ENCODE results near the gene OLFML1. TPM values are rescaled to one million over a fixed set of nuclear protein-coding genes. Genes with fewer than 3 reads are reported as not detected.
A peak's percentile ranks its signal among the peaks of the same experiment; 100 is the strongest.

Gene OLFML1
- total and polyA plus RNA-seq, 7 experiments from 2014 or later = 0.18 TPM; not detected in 6

- ATAC-seq (no peak), DNase-seq (no peak)
- H3K36me3 ChIP-seq (ENCODE audit: control insufficient read depth in 2 of 3, insufficient read depth in 3 of 3, low read length in 3 of 3) = no peaks in the 10 kb centered on the region
- Mint-ChIP-seq H3K9me3 (no peaks in the 10 kb centered on the region), H3K4me3 (no peak overlapping the region), H3K4me1 (peaks cover 0 to 2% (median 0%) of the 10 kb centered on the region in 7 donors), H3K27me3 (peaks cover 0 to 5% (median 0%) of the 10 kb centered on the region in 5 donors), H3K27ac (no peak overlapping the region), H3K36me3 (no peaks in the 10 kb centered on the region)
- CTCF ChIA-PET = interaction anchor here (0.7 kb wide), 1 partner anchor 18 kb away, joined by 5 read pairs; no protein-coding TSS in a partner anchor
- intact Hi-C loops (cut with micrococcal nuclease) = no loop called here
- no peaks in the 10 kb centered on the region for H3K27me3 ChIP-seq (ENCODE audit: control insufficient read depth in 2 of 2, insufficient read depth in 2 of 2, low read length in 2 of 2)
- POLR2A ChIA-PET = no interaction called here
- H3K9me3 ChIP-seq (ENCODE audit: control insufficient read depth in 2 of 3, low read length in 3 of 3) = no peaks in the 10 kb centered on the region
- no peak overlapping the region for H3K4me3 ChIP-seq (ENCODE audit: low read length)
- H3K27ac ChIP-seq (ENCODE audit: low read depth, low read length) = no peak overlapping the region
- no peaks in the 10 kb centered on the region for H3K4me1 ChIP-seq (ENCODE audit: control insufficient read depth in 2 of 2, insufficient read depth in 2 of 2, low read length in 2 of 2)
Measured at GRCh38 chr11:7487360-7487759, 2.1 kb downstream of the OLFML1 start.

DNA sequence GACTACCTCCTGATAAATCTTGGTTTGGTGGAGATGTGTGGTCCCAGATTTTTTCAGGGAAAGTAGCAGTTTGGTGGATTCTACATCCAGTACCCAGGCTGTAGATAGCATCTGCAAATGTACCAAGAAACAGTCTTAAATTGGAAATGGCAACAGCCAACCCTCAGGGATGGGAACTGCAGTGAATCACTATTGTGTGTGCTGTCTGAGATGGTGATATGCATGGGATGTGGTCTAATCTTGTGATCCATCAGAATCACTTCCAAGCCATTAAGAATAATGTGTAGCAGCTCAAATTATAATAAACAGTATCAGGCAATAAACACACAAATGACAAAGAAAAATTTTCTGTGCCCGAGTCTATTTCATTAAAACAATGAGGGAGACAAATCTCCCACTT, 3.4 kb downstream of the OLFML1 start:
- no peaks in the 10 kb centered on the region for H3K36me3 Mint-ChIP-seq
- peaks cover 0 to 5% (median 0%) of the 10 kb centered on the region in 5 donors for H3K27me3 Mint-ChIP-seq

DNA sequence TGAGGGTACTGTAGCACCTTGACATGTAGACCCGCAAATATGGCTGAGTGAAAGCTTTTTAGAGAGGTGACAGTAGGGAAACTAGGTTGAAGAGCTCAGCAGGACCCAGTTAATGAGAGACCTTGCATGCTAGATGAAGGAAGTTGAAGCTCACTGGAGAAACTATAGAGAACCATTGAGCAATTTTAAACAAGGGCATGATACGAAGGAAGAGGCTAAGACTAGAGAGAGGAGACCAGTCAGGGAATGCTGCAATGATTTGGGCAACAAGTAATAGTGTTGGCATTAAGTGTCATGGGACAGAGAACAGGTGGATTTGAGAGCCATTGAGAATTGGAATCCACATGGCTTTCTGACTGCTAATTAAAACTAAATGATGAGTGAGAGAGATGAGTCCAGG, 4.1 kb downstream of the OLFML1 start:
- H3K36me3 ChIP-seq (ENCODE audit: control insufficient read depth in 2 of 3, insufficient read depth in 3 of 3, low read length in 3 of 3) = no peaks in the 10 kb centered on the region
- no peak for DNase-seq
- ChIA-PET CTCF (no interaction called here), POLR2A (no interaction called here)
- Mint-ChIP-seq H3K27ac (no peak overlapping the region), H3K36me3 (no peaks in the 10 kb centered on the region), H3K4me1 (peaks cover 0 to 5% (median 0%) of the 10 kb centered on the region in 7 donors), H3K9me3 (no peaks in the 10 kb centered on the region), H3K4me3 (no peak overlapping the region), H3K27me3 (peaks cover 0 to 2% (median 0%) of the 10 kb centered on the region in 5 donors)
- H3K4me1 ChIP-seq (ENCODE audit: control insufficient read depth in 2 of 2, insufficient read depth in 2 of 2, low read length in 2 of 2) = no peaks in the 10 kb centered on the region
- intact Hi-C loops (cut with micrococcal nuclease) = no loop called here
- H3K27me3 ChIP-seq (ENCODE audit: control insufficient read depth in 2 of 2, insufficient read depth in 2 of 2, low read length in 2 of 2) = peaks cover 0 to 3% of the 10 kb centered on the region in 2 donors
- no peak for ATAC-seq
- H3K9me3 ChIP-seq (ENCODE audit: control insufficient read depth in 2 of 3, low read length in 3 of 3) = no peaks in the 10 kb centered on the region
- no peak overlapping the region for H3K4me3 ChIP-seq (ENCODE audit: low read length)
- no peak overlapping the region for H3K27ac ChIP-seq (ENCODE audit: low read depth, low read length)

More for the DNA sequence above, 3.4 kb downstream of the OLFML1 start:
- POLR2A ChIA-PET = no interaction called here
- H3K27ac Mint-ChIP-seq = no peak overlapping the region
- no peaks in the 10 kb centered on the region for H3K9me3 ChIP-seq (ENCODE audit: control insufficient read depth in 2 of 3, low read length in 3 of 3)
- intact Hi-C loops (cut with micrococcal nuclease) = no loop called here
- H3K36me3 ChIP-seq (ENCODE audit: control insufficient read depth in 2 of 3, insufficient read depth in 3 of 3, low read length in 3 of 3) = no peaks in the 10 kb centered on the region
- peaks cover 0 to 3% of the 10 kb centered on the region in 2 donors for H3K27me3 ChIP-seq (ENCODE audit: control insufficient read depth in 2 of 2, insufficient read depth in 2 of 2, low read length in 2 of 2)
- no peak overlapping the region for H3K27ac ChIP-seq (ENCODE audit: low read depth, low read length)
- H3K4me3 Mint-ChIP-seq = no peak overlapping the region
- H3K4me3 ChIP-seq (ENCODE audit: low read length) = no peak overlapping the region
- peaks cover 0 to 3% (median 0%) of the 10 kb centered on the region in 7 donors for H3K4me1 Mint-ChIP-seq
- ATAC-seq (no peak), DNase-seq (no peak)
- H3K4me1 ChIP-seq (ENCODE audit: control insufficient read depth in 2 of 2, insufficient read depth in 2 of 2, low read length in 2 of 2) = no peaks in the 10 kb centered on the region
- H3K9me3 Mint-ChIP-seq = no peaks in the 10 kb centered on the region
- CTCF ChIA-PET = no interaction called here

- ATAC-seq (peak; percentile 38), DNase-seq (no peak)
- ChIA-PET CTCF (interaction anchor here (0.9 to 1.0 kb wide), 2 partner anchors 22 to 50 kb away, joined by 3 read pairs; no protein-coding TSS in a partner anchor), POLR2A (no interaction called here)
- no peaks in the 10 kb centered on the region for H3K9me3 ChIP-seq (ENCODE audit: control insufficient read depth in 2 of 3, low read length in 3 of 3)
- no peaks in the 10 kb centered on the region for H3K27me3 Mint-ChIP-seq
- H3K36me3 Mint-ChIP-seq = peaks cover 0 to 3% (median 0%) of the 10 kb centered on the region in 5 donors
- H3K4me3 Mint-ChIP-seq = no peak overlapping the region
- no peak overlapping the region for H3K27ac Mint-ChIP-seq
- peaks cover 0 to 5% (median 0%) of the 10 kb centered on the region in 7 donors for H3K4me1 Mint-ChIP-seq
- H3K9me3 Mint-ChIP-seq = no peaks in the 10 kb centered on the region
- no peak overlapping the region for H3K4me3 ChIP-seq (ENCODE audit: low read length)
- intact Hi-C loops (cut with micrococcal nuclease) = no loop called here
- no peak overlapping the region for H3K27ac ChIP-seq (ENCODE audit: low read depth, low read length)
- H3K27me3 ChIP-seq (ENCODE audit: control insufficient read depth in 2 of 2, insufficient read depth in 2 of 2, low read length in 2 of 2) = peaks cover 0 to 3% of the 10 kb centered on the region in 2 donors
- H3K4me1 ChIP-seq (ENCODE audit: control insufficient read depth in 2 of 2, insufficient read depth in 2 of 2, low read length in 2 of 2) = no peaks in the 10 kb centered on the region
- H3K36me3 ChIP-seq (ENCODE audit: control insufficient read depth in 2 of 3, insufficient read depth in 3 of 3, low read length in 3 of 3) = no peaks in the 10 kb centered on the region
Measured at GRCh38 chr11:7490054-7490453, 4.7 kb downstream of the OLFML1 start.

DNA sequence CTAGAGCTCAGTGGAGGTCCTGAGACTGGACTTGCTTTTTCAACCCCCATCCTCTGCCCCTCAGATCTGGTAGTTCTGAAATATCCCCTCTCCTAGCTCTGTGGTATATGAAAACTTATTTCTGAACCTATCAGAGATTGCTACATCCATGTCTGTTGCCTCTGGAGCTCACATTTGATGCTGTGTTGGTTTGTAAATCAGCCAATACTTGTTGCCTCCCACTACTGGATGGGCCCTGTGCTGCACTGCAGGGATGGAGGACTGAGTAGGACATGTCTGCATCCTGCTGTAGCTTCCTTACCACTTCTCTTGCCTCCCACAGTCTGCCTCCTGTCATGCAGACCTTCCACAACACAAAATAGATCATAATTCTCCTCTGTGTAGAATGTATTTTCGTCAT, 5.2 kb downstream of the OLFML1 start:
- Mint-ChIP-seq H3K27ac (no peak overlapping the region), H3K4me1 (peaks cover 0 to 5% (median 0%) of the 10 kb centered on the region in 7 donors), H3K36me3 (peaks cover 0 to 4% (median 0%) of the 10 kb centered on the region in 5 donors), H3K9me3 (no peaks in the 10 kb centered on the region), H3K4me3 (no peak overlapping the region), H3K27me3 (no peaks in the 10 kb centered on the region)
- Histone ChIP-seq H3K9me3 (ENCODE audit: control insufficient read depth in 2 of 3, low read length in 3 of 3) (no peaks in the 10 kb centered on the region), H3K36me3 (ENCODE audit: control insufficient read depth in 2 of 3, insufficient read depth in 3 of 3, low read length in 3 of 3) (no peaks in the 10 kb centered on the region), H3K27me3 (ENCODE audit: control insufficient read depth in 2 of 2, insufficient read depth in 2 of 2, low read length in 2 of 2) (peaks cover 0 to 3% of the 10 kb centered on the region in 2 donors), H3K27ac (ENCODE audit: low read depth, low read length) (no peak overlapping the region), H3K4me3 (ENCODE audit: low read length) (no peak overlapping the region), H3K4me1 (ENCODE audit: control insufficient read depth in 2 of 2, insufficient read depth in 2 of 2, low read length in 2 of 2) (no peaks in the 10 kb centered on the region)
- ChIA-PET POLR2A (no interaction called here), CTCF (interaction anchor here (0.9 to 1.0 kb wide), 2 partner anchors 22 to 50 kb away, joined by 3 read pairs; no protein-coding TSS in a partner anchor)
- no peak for ATAC-seq
- intact Hi-C loops (cut with micrococcal nuclease) = no loop called here
- DNase-seq = no peak

- ChIA-PET POLR2A (no interaction called here), CTCF (no interaction called here)
- intact Hi-C loops (cut with micrococcal nuclease) = no loop called here
- H3K27ac Mint-ChIP-seq = no peak overlapping the region
- H3K9me3 Mint-ChIP-seq = no peaks in the 10 kb centered on the region
- H3K36me3 ChIP-seq (ENCODE audit: control insufficient read depth in 2 of 3, insufficient read depth in 3 of 3, low read length in 3 of 3) = no peaks in the 10 kb centered on the region
- H3K27me3 Mint-ChIP-seq = no peaks in the 10 kb centered on the region
- H3K36me3 Mint-ChIP-seq = peaks cover 0 to 7% (median 0%) of the 10 kb centered on the region in 5 donors
- ATAC-seq = no peak
- H3K4me1 ChIP-seq (ENCODE audit: control insufficient read depth in 2 of 2, insufficient read depth in 2 of 2, low read length in 2 of 2) = no peaks in the 10 kb centered on the region
- no peak overlapping the region for H3K4me3 ChIP-seq (ENCODE audit: low read length)
- DNase-seq = no peak
- H3K4me1 Mint-ChIP-seq = peaks cover 0 to 8% (median 0%) of the 10 kb centered on the region in 7 donors
- no peaks in the 10 kb centered on the region for H3K9me3 ChIP-seq (ENCODE audit: control insufficient read depth in 2 of 3, low read length in 3 of 3)
- H3K27me3 ChIP-seq (ENCODE audit: control insufficient read depth in 2 of 2, insufficient read depth in 2 of 2, low read length in 2 of 2) = peaks cover 0 to 3% of the 10 kb centered on the region in 2 donors
- no peak overlapping the region for H3K27ac ChIP-seq (ENCODE audit: low read depth, low read length)
- H3K4me3 Mint-ChIP-seq = no peak overlapping the region
Measured at GRCh38 chr11:7492253-7492652, 6.9 kb downstream of the OLFML1 start.

GRCh38 chr11:7493670-7494069, 8.4 kb downstream of the OLFML1 start:
- ATAC-seq (no peak), DNase-seq (no peak)
- Mint-ChIP-seq H3K4me3 (no peak overlapping the region), H3K9me3 (no peaks in the 10 kb centered on the region), H3K36me3 (peaks cover 0 to 7% (median 0%) of the 10 kb centered on the region in 5 donors), H3K4me1 (peaks cover 0 to 8% (median 0%) of the 10 kb centered on the region in 7 donors), H3K27me3 (no peaks in the 10 kb centered on the region), H3K27ac (no peak overlapping the region)
- no peaks in the 10 kb centered on the region for H3K36me3 ChIP-seq (ENCODE audit: control insufficient read depth in 2 of 3, insufficient read depth in 3 of 3, low read length in 3 of 3)
- H3K4me3 ChIP-seq (ENCODE audit: low read length) = no peak overlapping the region
- H3K4me1 ChIP-seq (ENCODE audit: control insufficient read depth in 2 of 2, insufficient read depth in 2 of 2, low read length in 2 of 2) = no peaks in the 10 kb centered on the region
- no peaks in the 10 kb centered on the region for H3K9me3 ChIP-seq (ENCODE audit: control insufficient read depth in 2 of 3, low read length in 3 of 3)
- H3K27me3 ChIP-seq (ENCODE audit: control insufficient read depth in 2 of 2, insufficient read depth in 2 of 2, low read length in 2 of 2) = peaks cover 0 to 3% of the 10 kb centered on the region in 2 donors
- no peak overlapping the region for H3K27ac ChIP-seq (ENCODE audit: low read depth, low read length)
- intact Hi-C loops (cut with micrococcal nuclease) = no loop called here
- POLR2A ChIA-PET = no interaction called here
- CTCF ChIA-PET = no interaction called here
